ENCODE results near the gene OR2F2. TPM values are rescaled to one million over a fixed set of nuclear protein-coding genes. Genes with fewer than 3 reads are reported as not detected.

OR2F2 gene
- total RNA-seq = not detected in 2 replicates

GRCh38 chr7:143934526-143935325 is at the start of gene OR2F2:
Gene OR2F2 (plus strand): TSS chr7:143935233. CDS start chr7:143935233, 0 bp downstream.

GRCh38 chr7:143901668-143902331 is 33.2 kb upstream of the OR2F2 start, which contains the start of gene TCAF1:
Gene TCAF1 (minus strand): TSS chr7:143902176. CDS start chr7:143876608, 25,568 bp downstream.

GRCh38 chr7:143954544-143954943 is 19.5 kb downstream of the OR2F2 start, which contains the start of gene OR2F1:
Gene OR2F1 (plus strand): TSS chr7:143954844. CDS start chr7:143959971, 5,127 bp downstream.

Other genes with a start within 250 kb of the OR2F2 start
- 0.65 and 0.76 TPM in 2 replicates for gene CTAGE6, start 177.5 kb upstream of the OR2F2 start, total RNA-seq
- gene TCAF1, start 33.1 kb upstream of the OR2F2 start, total RNA-seq = 52.6 and 53.1 TPM in 2 replicates
- not detected in 2 replicates for gene OR2F1, start 19.6 kb downstream of the OR2F2 start, total RNA-seq
- gene OR6B1, start 65.1 kb downstream of the OR2F2 start, total RNA-seq = not detected in 2 replicates
- gene OR2A5, start 113.7 kb downstream of the OR2F2 start, total RNA-seq = not detected in 2 replicates
- gene OR2A25, start 134.6 kb downstream of the OR2F2 start, total RNA-seq = not detected in 2 replicates
- gene OR2A12, start 151.0 kb downstream of the OR2F2 start, total RNA-seq = not detected in 2 replicates
- not detected in 2 replicates for gene OR2A2, start 174.3 kb downstream of the OR2F2 start, total RNA-seq
- gene OR2A14, start 187.9 kb downstream of the OR2F2 start, total RNA-seq = not detected in 2 replicates
- 0.29 TPM in 1 of 2 replicates, not detected in the other for gene CTAGE4, start 248.2 kb downstream of the OR2F2 start, total RNA-seq